Astrocyte (in vitro differentiated cells and primary cell): ENCODE results near the gene CADPS.

Experiments used
- CTCF ChIP-seq: IDR thresholded peaks from 2 replicates; pipeline ENCODE4 v1.5.1; 2011; ENCODE audit warnings: low read depth, mild to moderate bottlenecking, inconsistent platforms, low read length, moderate library complexity; ENCODE audit not compliant: insufficient read depth
- EZH2 ChIP-seq: IDR thresholded peaks from 2 replicates; pipeline ENCODE4 v1.6.1; 2012; ENCODE audit warnings: mild to moderate bottlenecking, low read length, inconsistent platforms; ENCODE audit not compliant: insufficient read depth

- TF ChIP-seq CTCF (no peak), EZH2 (no peak)
Observed at GRCh38 chr3:62827550-62827949, 47.7 kb downstream of the CADPS start.
